Measurements from ENCODE around the gene HPD.

Gene HPD

GRCh38 chr12:121827351-121828099, 31.1 kb downstream of the HPD start:
- no peak for DNase-seq

DNA sequence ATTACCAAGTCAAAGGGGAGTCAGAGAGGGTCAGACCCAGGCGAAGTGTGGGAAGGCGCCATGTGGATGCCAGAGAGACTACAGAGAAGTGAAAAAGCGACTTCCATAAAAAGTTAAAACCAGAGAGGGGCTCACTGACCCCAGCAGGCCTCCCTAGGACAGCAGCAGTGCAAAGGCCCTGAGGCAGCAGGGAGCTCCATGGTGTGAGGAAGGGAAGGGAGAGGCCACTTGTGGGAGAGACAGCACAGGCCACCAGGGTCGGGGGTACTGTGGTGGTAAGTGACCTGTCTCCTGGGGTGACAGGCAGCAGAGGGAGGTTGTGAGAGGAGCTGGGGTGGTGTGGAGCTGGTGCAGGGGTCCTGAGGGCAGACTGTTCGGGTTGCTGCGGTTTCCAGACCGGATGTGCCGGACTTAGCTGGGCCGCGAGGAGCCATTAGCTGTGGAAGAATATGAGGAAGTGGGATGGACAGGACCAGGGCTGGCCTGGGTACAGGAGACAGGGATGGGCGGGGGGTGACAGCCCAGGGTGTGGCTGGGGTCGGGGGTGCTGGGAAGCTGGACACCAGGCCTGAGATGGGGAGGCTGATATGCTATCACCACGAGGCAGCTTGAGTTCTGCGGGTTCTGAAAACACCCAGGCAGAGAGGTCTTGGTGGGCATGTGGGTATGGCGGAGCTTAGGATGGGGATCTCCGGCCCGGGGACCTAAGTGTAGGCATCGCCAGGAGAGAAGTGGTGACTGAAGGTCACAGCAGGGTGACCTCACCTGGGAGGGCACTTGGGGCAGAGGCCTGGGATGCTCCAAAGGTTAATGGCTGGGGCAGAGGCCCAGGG, 32.1 kb downstream of the HPD start:
- no peak for DNase-seq

DNA sequence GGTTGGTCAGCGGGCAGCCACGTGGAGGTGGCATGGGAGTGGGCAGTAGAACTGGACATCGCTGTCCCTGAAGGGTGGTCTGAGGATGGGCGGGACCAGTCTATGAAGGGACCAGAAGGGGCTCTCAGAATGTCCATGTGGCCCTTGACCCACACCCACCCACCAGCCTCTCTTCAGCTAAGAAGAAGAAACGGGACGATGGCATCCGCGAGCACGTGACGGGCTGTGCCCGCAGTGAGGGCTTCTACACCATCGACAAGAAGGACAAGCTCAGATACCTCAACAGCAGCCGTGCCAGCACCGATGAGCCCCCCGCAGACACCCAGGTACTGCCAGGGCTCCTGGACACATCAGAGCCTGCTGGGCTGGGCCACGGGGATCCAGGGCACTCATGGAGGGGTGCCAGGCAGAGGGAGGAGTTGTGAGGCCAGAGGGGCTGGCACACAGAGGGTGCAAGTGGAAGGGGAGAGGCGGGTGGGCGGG, 33.6 kb downstream of the HPD start:
- DNase-seq: no peak

DNA sequence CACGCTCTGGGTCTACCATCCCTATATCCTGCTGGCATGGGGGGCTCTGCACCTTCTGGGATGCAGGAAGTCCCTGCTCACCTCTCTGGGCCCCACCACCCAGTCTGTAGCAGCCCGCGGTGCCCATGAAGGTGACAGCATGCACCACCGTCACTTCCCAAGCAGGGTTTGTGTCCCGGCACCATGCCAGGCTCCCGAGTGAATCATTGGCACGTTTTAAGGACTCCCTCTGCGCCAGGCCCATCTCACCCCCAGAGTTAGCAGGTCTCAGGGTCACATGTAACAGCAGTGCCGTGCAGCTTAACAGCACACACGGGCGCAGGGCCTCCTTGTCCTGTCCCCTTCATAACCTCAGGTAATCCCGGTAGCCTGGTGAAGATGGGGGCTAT, 34.9 kb downstream of the HPD start:
- DNase-seq: no peak

DNA sequence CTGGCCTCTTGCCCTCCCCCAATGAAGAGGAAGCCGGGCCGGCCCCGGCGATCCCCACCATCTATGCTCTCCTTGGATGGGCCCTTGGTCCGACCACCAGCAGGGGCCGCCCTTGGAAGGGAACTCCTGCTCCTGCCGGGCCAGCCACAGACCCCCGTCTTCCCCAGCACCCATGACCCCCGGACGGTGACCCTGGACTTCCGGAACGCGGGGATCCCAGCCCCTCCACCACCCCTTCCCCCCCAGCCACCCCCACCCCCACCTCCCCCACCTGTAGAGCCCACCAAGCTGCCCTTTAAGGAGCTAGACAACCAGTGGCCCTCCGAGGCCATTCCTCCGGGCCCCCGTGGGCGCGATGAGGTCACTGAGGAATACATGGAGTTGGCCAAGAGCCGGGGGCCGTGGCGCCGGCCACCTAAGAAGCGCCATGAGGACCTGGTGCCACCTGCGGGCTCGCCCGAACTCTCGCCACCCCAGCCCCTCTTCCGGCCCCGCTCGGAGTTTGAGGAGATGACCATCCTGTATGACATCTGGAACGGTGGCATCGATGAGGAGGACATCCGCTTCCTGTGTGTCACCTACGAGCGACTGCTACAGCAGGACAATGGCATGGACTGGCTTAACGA, 35.4 kb downstream of the HPD start:
- no peak for DNase-seq

- DNase-seq: no peak
Measured at GRCh38 chr12:121822393-121823100, 36.1 kb downstream of the HPD start.

GRCh38 chr12:121820056-121820455, 38.6 kb downstream of the HPD start:
- no peak for DNase-seq

DNA sequence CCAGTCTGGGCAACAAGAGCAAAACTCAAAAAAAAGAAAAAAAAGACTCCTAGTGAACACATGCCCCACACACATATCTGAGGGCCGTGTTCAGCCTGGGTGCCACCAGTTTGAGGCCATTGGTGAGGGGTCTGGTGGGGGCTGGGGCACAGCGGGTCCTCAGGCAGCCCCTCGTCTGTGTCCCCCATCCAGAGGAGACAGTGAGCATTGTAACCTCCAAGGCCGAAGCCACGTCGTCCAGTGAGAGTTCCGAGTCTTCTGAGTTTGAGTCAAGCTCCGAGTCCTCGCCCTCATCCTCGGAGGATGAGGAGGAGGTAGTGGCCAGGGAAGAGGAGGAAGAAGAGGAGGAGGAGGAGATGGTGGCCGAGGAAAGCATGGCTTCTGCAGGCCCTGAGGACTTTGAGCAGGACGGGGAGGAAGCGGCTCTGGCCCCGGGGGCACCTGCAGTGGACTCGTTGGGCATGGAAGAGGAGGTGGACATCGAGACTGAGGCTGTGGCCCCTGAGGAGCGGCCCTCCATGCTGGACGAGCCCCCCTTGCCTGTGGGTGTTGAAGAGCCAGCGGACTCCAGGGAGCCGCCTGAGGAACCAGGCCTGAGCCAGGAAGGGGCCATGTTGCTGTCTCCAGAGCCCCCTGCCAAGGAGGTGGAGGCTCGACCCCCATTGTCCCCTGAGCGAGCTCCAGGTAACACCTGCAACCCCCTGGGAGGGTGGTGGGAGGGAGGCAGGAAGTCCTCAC, 39.3 kb downstream of the HPD start:
- no peak for DNase-seq

- no peak for DNase-seq
Measured at GRCh38 chr12:121817648-121818043, 41.0 kb downstream of the HPD start.

GRCh38 chr12:121816925-121817647, 41.6 kb downstream of the HPD start:
- DNase-seq: no peak

DNA sequence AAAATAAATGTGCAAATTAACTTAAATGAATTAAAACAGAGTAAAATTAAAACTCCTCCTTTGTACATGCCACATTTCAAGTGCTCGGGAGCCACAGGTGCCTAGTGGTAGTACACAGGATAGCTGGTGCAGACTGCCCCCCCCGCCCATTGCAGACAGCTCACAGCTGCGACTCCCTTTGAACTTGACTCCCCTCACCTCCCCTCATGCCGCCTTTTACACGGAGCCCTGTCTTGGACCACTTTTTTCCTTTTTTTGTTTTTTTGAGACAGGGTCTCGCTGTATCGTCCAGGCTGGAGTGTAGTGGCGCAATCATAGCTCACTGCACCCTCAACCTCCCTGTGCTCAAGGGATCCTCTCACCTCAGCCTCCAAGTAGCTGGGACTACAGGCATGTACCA, 43.4 kb downstream of the HPD start:
- peak in 1 of 4 experiments; percentile 18 for DNase-seq

- DNase-seq: no peak
Measured at GRCh38 chr12:121814429-121815119, 44.1 kb downstream of the HPD start.

GRCh38 chr12:121813951-121814350, 44.7 kb downstream of the HPD start:
- no peak for DNase-seq

DNA sequence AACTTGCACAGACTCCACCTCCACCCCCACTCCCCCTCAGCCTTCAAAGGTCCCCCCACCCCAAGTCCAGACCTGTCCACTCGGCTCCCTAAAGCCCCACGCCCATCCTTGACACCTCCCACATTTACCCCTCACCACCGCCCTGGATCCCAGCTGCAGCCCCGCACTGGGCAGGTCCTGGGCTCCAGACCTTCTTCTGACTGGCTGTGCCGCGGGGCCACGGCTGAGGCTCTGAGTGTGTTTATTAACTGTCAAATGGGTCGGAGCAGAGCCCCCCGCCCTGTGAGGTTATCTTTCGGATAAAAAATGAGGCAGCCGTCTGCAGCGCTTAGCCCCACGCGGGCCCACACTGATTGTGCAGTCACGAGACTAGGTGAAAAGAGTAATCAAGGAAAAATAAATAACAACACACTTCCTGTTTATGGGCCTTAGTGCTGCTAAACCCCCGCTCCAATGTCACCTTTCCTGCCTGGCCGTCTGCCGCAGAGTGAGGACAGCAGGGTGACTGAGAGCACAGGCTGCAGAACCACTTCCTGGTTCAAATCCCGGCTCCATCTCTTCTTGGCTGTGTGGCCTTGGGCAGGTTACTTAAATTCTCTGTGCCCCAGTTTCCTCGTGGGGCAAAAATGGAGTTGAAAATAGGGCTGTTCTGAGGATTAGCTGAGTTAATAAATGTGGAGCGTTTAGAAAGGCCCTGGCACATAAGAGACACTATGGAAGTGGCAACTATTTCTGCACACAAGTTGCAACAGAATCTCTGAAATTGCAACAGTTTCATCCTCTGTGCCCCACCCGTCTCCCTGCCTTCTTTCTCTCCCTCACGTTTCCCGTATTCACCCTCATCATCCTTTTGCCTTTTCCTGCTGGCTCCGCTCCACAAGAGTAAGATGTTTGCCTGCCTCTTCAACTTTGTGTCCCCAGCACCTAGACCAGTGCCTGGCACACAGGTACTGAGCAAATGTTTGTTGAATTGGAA, 45.5 kb downstream of the HPD start:
- no peak for DNase-seq

DNA sequence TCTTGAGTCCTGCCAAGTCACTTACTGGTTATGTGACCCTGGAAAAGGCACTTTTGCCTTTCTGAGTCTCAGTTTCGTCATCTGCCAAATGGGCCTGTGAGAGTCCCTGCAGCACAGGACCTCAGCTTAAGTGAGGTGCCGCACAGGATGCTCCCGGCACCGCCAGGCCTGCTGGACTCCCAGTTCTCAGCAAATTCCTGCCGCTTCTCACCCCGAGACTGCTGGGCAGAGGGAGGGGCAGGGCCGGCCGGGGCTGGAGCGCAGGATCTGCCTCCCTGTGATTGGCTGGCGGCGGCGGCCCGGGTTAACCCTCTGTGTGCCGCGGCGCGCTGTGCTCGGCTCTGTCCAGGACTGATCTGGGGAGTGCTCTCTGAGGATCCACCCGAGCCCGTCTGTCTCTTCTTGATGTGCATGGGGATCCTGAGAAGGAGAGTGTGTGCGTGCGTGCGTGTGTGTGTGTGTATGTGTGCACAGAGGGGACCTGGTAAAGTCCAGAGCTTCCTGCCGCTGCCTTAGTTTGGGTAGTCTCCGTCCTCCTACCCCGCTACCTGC, 46.3 kb downstream of the HPD start:
- no peak for DNase-seq

GRCh38 chr12:121811434-121812319, 47.0 kb downstream of the HPD start:
- peak; percentile 31 to 71 (median 37) for DNase-seq

- DNase-seq: no peak
Measured at GRCh38 chr12:121810833-121811433, 47.7 kb downstream of the HPD start.
